ENCODE measurements around the gene MPRIP. TPM values are rescaled to one million over a fixed set of nuclear protein-coding genes. Genes with fewer than 3 reads are reported as not detected.
"Not testable (repeated sequence)": the region's sequence is repeated elsewhere in the genome, so short reads cannot be mapped to it uniquely, and the experiment has no call there.

MPRIP gene
- total RNA-seq, 1 donor from 2014 or later: 105 TPM

DNA sequence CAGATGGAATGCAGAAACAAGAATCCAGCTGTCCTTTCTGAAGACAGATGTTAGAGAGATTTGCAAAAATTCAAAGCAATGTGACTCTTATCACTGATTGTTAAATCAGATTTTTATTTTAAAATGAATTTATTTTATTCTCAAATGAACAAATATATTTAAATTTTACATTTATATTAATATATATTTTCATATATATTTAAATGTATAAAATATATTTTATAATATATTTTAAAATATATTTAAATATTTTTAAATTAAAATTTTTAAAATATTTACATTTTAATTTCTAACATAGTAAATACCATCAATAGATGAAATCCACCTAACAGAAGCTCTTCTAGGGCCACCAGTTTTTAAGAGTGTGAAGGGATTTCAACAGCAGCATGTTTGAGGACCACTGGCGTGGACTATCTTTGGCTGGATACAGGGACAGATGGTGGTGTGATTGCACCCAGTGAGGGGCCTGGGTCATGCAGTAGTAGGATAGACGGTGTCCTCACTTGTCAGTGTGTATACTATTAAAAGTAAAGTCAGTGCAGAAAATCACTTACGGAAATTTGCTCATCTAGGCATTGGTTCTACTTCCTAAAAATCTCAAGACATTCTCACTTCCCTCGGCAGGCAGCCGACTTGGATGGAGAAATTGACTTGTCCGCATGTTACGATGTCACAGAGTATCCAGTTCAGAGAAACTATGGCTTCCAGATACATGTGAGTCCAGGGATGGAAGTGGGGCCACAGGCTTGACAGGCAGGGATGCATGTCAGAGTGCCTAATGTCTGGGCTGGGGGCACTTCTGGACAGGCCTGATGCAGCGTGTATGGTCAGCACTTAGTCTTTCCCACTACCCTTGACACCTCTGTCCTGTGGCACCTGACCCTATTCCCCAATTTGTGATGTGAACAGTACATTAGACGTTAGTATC, 107.5 kb downstream of the MPRIP start:
- DNase-seq: no peak

DNA sequence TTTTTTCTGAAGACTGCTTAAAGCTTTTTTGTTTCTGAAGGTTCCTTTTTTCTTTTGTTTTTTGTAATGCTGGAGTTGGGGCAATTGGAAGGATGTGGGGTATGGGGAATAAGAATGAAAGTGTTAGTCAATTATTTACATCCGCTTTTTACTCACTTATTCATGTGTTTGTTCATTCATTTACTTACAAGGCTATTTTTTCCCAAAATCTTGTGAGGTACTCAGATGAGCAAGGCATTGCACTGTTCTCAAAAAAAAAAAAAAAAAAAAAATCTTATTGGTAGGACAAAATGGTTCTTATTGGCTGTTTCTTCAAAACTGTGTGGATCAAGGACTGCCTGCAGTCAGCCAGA, 108.2 kb downstream of the MPRIP start:
- no peak for DNase-seq

GRCh38 chr17:17151055-17151454, 108.8 kb downstream of the MPRIP start:
- peak; percentile 78 for DNase-seq

- peak; percentile 13 for DNase-seq
Measured at GRCh38 chr17:17151541-17151940, 109.3 kb downstream of the MPRIP start.

DNA sequence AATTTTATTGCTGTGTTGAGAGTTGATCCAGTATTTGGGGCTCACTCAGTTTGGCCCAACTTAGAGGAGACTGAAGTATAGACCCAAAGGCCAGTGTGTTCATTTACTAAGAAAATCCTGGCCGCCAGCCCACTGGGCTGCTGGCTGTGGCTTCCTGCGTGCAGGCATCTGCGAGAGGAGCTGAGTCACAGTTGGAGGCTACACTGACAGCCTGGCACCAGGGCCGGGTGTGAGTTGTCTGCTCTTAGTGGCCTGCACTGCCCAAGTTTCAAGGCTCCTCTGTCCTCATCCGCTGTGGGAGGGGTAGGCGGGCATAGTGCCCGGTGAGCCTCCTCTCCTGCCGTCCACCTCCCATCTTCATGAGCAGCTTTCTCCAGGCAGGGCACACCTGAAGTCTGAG, 109.7 kb downstream of the MPRIP start:
- peak; percentile 91 for DNase-seq

DNA sequence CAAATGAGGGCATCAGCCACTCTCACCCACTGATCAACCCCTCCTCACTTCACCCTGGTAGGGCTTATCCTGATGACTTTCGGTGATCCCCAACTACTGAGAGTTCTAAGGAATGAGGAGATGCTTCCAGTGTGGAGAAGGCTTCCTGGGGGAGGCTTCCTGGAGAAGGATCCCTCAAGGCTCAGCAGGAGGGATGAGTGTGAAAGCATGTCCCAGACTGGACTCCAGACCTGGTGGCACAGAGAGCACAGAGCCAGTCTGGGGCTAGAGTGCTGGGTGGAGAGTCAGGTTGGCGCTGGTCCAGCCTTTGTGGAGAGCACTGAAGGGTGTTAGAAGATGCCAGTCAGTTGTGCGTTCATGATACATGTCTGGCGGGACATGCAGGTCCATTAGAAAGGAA, 110.1 kb downstream of the MPRIP start:
- peak; percentile 28 for DNase-seq

- no peak for DNase-seq
Measured at GRCh38 chr17:17153071-17153470, 110.8 kb downstream of the MPRIP start.

DNA sequence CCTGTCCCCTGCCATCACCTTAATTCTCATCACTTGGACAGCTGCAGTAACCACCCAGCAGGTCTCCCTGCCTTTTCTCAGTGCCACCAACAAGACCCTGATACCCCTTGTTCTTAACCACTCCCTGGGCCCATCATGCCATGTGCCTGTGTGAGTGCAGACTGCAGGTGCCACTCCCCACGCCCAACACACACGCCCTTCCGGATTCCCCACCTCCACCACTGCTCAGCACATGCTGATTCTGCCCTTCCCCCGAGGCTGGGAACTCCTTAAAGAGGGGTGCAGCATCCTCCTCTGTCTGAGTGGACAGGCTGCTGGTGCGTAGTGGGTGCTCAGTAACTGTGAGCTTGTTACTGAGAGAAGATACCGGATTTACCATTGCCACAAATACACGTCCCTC, 111.5 kb downstream of the MPRIP start:
- no peak for DNase-seq

DNA sequence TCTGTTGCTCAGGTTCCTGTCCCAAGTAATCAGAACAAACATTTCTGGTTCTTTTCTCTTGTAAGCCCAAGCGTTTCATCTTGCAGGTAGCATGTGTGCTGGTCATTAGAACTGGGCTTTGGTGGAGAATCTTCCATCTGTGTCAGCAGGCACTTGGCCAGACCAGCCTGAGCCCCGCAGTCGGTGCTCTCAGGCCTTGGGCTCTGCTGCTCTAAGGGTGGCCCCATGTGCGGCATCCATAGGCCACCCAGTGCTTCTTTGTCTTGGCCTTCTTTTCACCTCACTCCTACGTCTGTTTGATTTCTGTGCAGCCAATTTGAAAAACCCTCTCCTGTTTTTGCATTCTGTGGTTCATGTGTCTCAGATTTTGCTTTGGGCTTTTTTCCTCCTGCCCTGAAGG, 112.3 kb downstream of the MPRIP start:
- no peak for DNase-seq

- DNase-seq: no peak
Measured at GRCh38 chr17:17154981-17155380, 112.7 kb downstream of the MPRIP start.

GRCh38 chr17:17155568-17155967, 113.3 kb downstream of the MPRIP start:
- DNase-seq: no peak

GRCh38 chr17:17156107-17156506, 113.8 kb downstream of the MPRIP start:
- no peak for DNase-seq

DNA sequence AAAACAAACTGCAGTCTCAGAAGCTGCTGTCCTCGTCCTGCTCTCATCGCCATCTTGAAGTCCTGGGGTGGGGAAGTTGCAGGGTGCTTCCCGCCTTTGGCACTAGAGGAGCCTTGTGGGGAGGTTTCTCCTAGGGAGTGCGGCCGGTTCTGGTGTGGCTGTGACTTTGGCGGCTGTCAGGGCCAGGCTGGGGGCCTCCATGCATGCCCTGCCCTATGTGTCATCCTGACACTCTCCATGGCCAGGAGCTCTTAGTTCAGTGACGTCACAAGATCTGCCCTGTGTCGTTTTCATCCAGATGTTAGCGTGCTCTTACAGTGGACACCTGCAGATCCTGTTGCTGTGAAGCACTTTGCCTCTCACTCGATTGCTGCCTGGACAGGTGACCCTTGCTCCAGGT, 114.3 kb downstream of the MPRIP start:
- DNase-seq: no peak

- DNase-seq: no peak
Measured at GRCh38 chr17:17157041-17157440, 114.8 kb downstream of the MPRIP start.

DNA sequence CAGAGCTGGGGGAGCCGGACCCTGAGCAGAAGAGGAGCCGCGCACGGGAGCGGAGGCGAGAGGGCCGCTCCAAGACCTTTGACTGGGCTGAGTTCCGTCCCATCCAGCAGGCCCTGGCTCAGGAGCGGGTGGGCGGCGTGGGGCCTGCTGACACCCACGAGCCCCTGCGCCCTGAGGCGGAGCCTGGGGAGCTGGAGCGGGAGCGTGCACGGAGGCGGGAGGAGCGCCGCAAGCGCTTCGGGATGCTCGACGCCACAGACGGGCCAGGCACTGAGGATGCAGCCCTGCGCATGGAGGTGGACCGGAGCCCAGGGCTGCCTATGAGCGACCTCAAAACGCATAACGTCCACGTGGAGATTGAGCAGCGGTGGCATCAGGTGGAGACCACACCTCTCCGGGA, 116.2 kb downstream of the MPRIP start:
- not testable (repeated sequence) for DNase-seq

GRCh38 chr17:17159571-17159970, 117.3 kb downstream of the MPRIP start:
- DNase-seq: no peak

DNA sequence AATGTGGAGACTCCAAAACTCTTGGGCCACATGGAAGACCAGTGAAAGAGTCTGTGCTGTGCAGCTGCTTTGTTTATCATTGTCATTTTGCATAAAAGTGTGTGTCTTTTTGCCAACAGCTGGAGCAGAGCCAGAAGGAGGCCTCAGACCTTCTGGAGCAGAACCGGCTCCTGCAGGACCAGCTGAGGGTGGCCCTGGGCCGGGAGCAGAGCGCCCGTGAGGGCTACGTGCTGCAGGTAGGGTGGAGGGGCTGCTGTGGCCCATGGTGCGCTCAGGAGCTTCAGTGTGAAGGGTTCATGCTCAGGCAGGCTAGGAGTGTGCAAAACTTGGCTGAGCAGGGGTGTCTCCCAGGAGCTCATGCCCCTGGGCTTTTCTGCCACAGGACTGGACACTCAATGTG, 118.9 kb downstream of the MPRIP start:
- DNase-seq: no peak

DNA sequence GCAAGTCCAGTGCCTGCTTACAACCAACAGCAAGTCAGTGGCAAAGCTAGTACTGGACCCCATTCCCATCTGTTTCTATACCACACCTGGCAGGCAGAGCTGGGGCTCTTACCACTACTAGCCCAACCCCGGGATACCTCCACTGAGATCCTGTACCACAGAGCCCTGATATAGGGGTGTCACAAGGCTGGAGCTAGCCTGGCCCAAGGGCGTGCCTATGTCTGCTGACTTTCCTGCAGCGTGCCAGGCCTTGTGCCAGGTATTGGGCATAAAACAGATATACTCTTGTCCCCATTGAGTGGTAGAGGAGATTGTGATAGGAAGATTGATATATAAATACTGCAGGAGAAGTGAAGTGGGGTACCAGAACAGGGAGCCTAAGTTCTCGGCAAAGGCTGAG, 119.5 kb downstream of the MPRIP start:
- no peak for DNase-seq

DNA sequence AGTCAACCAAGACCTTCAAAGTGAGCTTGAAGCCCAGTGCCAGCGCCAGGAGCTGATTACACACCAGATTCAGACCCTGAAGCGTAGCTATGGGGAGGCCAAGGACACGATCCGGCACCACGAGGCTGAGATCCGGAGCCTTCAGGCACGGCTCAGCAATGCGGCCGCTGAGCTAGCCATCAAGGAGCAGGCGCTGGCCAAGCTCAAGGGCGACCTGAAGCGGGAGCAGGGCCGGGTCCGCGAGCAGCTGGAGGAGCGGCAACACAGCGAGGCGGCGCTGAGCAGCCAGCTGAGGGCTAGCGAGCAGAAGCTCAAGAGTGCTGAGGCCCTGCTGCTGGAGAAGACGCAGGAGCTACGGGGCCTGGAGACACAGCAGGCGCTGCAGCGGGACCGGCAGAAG, 121.9 kb downstream of the MPRIP start:
- DNase-seq: no peak

DNA sequence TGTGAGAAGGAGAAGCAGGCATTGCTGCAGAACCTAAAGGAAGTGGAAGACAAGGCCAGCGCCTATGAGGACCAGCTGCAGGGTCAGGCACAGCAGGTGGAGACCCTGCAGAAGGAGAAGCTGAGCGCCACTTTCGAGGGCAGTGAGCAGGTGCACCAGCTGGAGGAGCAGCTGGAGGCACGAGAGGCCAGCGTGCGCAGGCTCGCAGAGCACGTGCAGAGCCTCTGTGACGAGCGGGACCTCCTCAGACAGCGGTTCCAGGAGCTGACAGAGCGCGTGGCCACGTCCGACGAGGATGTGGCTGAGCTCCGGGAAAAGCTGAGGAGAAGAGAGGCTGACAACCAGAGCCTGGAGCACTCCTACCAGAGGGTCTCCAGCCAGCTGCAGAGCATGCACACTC, 122.4 kb downstream of the MPRIP start:
- no peak for DNase-seq

- no peak for DNase-seq
Measured at GRCh38 chr17:17165666-17166308, 123.5 kb downstream of the MPRIP start.

DNA sequence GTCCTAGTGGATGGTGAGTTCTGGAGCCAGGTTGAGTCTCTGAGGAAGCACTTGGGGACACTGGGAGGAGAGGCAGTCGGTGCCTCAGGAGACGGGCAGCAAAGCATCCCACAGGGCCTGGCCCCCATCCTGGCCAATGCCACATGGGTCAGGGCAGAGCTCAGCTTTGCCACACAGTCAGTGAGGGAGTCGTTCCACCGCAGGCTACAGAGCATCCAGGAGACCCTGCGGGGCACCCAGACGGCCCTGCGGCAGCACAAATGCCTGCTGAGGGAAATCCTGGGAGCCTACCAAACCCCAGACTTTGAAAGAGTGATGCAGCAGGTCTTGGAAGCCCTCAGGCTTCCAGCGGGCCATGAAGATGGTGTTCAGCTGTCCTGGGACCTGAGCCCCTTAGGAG, 124.2 kb downstream of the MPRIP start:
- DNase-seq: no peak

GRCh38 chr17:17167356-17167755, 125.1 kb downstream of the MPRIP start:
- DNase-seq: no peak

DNA sequence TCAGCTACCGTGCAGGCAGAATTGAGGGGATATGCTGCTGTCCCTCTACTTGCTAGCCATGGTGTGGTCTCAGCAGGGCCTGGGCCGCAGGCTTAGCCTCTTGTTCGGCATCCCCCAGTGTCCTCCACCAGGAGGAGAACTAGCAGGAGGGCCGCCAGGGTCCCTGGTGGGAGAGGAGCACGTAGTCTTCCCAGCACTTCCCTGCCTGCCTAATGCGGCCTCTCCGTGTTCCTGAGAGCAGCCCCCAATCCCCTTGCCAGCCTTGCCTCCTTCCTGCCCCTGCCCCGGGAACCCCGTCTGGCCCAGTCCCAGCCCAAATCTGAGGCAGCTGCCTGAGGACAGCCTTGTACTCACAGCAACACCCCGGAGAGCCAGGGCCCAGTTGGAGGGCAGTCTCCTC, 125.7 kb downstream of the MPRIP start:
- DNase-seq: no peak
